ENCODE results near the gene SPATA16. TPM values are rescaled to one million over a fixed set of nuclear protein-coding genes. Genes with fewer than 3 reads are reported as not detected.
"Not testable (repeated sequence)": the region's sequence is repeated elsewhere in the genome, so short reads cannot be mapped to it uniquely, and the experiment has no call there.

The SPATA16 gene
- polyA plus RNA-seq, 1 donor, result not detected

DNA sequence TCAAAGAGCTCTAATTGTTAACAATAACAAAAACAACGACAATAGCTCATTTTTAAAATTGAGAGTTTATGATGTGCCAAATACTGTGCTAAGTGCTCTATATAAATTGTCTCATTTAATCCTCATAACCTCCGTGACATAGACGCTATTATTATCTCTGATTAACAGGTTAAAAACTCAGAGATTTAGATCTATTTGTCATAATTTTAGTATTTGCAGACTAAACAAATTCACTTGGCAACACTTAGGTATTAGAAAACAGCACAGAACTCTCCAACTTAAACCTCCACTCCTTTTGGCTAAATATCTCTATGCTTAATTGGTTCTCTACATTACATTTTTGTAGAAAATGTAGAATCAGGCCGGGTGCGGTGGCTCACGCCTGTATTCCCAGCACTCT is 136.4 kb downstream of the SPATA16 start:
- DNase-seq, result no peak

DNA sequence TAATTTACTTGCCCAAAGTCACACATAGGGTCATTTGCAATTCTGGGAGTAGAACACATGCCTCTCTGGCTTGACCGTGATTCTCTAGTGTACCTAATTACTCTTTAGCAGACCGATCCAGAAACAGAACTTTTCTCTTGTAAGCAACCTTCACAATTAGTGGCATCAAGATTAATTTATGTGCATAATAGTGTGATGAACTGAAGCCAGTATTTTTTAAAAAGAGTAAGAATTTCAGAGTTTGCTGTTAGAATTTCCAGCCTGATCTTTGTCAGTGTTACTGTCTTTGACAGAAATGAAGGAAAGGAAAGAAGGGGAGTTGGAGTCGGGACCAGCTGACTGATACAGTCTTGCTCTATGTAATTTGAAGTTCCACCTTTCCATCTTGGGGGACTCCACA is 137.1 kb downstream of the SPATA16 start:
- no peak for DNase-seq

DNA sequence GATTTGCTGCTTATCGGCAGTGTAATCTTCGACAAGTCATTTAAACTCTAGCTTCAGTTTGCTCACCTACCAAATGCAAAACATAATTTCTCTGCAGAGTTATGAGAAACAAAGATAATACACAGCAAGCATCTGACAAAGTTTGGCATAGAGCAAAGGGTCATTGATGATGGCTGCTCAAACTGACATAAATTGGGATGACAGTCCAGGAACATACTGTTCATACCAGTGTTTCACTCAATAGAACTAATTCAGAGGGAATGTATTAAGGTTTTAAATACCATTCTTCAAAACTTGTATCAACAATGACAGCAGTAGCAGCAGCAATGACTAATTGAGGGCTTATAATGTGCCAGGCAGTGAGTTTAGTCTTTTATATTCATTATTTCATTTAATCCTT is 137.6 kb downstream of the SPATA16 start:
- DNase-seq, result no peak

DNA sequence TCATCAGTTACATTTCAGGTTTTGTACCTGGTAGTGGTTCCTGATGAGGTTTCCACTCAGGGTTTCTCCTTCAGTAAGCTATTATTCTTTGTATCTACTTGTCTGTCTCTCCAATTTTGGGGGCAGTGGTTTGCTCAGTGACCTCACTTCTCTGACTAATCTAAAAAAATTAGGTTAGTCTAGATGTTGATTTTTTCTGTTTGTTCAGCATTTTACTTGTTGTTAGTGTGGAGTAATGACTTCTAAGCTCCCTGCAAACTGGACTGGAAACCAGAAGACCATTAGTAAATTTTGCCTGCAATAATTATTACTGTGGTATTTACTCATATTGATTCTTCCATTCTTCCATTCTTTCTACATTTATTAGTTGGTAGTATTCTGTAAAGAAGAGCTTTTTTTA is 139.4 kb downstream of the SPATA16 start:
- no peak for DNase-seq

DNA sequence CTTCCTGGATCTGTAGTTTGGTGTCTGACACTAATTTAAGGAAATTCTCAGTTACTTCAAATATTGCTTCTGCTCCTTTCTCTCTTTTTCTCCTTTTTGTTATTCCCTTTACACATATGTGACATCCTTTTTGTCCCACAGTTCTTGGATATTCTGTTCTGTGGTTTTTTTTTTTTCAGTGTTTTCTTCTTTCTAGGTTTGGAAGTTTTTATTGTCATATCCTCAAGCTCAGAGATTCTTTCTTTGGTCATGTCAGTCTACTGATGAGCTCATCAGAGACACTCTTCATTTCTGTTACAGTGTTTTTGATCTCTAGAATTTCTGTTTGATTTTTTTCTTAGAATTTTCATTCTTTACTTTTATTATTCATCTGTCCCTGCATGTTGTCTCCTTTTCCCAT is 140.5 kb downstream of the SPATA16 start:
- no peak for DNase-seq

DNA sequence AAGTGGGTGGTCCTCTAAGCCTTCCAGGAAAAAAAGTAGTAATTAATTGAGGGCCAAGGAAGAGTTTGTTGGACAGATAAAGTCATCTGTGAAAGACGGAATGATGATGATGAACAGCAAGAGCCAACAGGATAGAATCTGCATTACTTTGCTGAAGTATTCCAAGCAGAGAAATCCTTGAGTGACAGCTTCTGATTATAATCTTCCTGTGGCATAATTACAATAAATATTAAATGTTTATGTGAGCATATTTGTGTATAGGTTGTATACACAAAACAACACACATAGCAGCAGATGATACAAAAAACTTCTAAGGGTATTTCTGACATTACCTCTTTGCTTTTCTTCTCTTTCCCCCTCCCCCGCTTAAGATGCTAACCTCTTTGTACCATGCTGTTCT is 147.6 kb downstream of the SPATA16 start:
- no peak for DNase-seq

DNA sequence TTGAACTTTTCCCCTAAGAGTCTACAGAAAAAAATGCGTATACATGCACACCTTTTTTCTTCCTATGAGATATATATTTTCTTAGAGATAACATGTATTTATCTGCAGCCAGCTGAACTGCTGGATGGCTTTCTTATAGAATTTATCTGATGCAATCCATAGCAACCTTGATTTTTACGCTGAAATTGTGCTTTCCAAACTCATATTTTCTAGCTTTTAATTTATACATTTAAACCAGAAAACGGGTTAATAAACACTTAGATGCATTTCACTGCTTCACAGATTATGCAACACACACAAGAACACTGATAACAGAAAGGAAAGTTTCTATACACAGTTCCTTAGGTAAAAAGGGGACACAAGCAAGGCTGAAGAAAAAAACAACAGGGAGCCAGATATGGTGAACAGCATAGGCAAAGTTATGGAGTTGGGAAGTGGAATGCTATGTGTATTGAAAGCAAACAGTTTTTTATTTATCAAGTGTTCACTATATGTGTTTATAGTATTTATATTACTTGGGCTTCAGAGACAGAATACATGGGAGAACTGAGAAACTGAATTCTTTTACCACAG is 149.5 kb downstream of the SPATA16 start:
- DNase-seq, result no peak

DNA sequence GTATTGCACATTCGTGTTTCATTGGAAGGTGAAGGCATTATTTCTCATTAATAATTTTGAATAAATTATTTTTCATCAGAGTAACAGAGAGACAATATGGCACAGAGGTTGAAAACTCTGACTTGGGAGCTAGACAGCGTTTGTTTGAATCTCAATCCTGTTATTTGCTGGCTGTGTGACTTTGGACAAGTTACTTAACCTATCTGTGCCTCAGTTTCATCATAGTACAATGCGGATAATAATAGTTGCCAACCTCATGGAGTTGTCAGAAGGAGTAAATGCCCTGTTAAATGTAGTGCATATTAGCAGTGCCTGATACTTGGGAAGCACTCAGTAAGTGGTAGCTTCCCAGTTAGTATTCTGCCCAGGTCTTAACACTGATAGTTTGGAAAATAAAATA is 151.7 kb downstream of the SPATA16 start:
- no peak for DNase-seq

DNA sequence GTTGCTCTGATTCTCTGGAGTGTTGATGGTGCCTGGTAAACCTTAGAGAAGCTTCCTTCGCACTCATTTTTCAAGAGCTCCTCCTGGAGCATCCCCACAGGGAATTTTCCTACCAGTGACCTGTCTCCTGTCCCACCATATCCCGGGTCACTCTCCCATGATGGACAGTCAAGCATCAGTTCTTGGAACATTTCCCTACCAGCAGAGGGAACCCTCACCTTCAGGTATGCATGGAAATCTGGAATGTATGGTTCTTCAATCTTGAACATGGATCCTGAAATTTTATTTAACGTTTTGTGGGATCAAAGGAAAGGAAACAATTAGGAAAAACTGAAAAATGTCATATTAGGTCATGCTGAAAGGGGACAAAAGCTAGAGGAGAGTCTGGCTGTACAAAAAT is 153.8 kb downstream of the SPATA16 start:
- no peak for DNase-seq

DNA sequence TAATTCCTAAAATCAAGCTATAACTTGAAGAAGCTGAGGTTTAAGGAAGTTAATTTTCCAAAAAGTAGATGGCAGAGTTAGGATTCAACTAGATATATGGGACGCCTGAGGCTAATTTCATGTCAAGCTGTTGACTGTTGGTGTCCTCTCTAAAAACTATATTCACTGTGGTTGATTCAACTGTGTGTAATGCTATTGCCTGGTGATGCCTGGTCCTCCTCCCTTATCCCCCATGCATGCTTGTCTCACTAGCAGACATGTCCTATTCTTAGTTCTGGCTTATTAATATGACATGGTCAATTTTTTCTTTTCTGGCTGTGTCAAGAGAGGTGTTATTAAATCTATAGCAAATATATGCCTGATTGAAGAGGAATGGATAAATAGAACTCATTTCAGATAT is 156.1 kb downstream of the SPATA16 start:
- no peak for DNase-seq

DNA sequence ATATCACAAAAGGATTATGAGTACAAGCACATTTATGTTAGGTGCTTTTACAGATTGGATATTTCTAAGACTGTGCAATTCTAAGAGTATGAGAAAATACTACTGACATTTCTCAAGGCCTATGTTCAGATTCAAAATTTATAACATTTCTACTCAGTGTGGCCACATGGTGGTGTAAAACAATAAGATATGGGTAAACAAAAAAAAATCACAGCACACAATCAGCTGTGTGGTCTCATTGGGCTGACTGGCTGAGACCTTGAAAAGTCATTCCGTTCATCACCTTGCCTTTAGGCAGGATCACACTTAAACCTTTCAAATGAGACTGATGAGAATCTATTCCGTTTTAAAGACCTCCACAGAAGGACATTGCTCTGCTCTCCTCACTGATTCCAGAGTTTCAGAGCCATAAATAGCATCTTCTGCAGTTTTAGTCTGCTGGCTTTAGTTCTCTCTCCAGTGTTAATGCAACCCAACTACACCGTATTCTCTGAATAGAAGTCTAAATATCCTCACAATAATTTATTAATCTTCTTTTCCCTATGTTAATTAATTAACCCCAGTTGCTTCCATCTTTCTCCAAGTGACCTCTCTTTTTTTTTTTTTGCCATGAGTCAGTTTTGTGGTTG is 158.2 kb downstream of the SPATA16 start:
- peak; percentile 11 for DNase-seq

DNA sequence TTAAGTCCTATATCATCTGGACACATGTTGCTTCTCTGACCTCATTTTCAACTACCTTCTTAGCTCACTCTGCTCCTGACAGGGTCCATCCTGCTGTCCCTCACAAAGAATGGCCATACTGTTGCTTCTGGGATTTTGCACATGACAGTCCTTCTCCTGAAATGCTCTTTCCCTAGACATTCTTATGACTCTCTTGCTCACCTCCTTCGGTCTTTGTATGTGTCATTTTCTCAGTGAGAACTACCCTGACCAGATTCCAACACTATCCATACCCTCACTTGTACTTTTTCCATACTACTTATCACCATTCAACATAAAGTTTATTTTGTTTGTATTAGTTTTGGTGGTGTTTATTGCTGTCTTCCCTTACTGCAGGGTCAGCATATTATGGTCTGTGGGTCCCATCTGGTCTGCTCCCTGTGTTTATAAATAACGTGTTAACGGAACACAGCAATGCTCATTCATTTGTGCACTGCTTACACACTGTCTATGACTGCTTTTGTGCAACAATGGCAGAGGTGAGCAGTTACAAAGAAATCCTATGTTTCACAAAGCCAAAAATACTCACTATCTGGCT is 159.5 kb downstream of the SPATA16 start:
- no peak for DNase-seq

DNA sequence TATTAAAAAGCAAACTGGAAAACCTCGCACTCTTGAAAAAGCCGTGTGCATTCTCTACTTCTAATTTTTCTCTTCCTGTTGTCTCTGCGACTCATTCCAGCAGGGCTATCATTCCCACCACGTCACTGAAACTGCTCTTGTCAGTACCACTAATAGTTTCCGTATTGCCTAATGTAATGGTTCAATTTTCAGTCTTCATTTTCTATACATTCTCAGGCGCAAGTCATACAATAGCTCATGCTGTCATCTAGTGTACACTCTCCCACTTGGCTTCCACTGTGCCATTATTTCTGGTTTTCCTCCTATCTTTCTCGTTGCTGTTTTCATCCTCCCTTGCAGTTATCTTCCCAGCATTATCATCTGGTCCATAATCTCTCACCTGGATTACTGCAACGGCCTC is 160.2 kb downstream of the SPATA16 start:
- DNase-seq, result no peak

DNA sequence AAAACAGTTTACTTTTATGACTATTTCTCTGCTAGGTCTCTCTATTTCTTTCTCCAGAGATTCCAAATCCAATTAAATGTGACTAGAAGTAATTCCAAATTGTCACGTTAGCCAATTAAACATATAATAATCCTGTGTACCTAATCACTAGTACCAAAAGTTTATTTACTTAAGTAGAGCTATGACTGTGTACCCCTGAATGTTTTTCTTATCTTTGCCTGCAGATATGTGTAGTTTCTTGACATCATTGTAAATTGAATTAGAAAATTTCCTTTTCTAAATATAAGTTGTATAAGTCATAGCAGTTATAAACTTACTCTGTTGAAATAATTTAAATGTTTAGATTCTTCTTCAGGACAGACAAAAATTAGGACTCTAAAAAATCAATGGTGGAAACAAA is 163.3 kb downstream of the SPATA16 start:
- DNase-seq, result no peak

DNA sequence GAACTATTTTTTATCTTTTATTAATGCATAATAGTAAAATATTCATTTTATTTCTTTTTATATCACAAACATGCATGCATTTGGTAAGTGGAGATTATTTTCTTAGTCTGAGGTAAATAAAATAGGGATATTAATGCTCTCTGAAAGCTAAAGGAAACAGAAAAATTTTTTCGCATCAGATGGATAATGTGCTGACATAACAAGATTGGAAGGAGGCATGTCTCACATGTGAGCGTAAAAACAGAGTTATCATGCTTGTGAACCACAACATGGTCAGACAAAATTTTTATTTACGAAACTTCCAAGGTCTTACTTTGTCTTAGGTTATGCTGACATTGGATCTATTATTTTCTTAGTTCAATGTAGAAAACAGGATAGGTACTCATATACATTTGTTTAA is 166.1 kb downstream of the SPATA16 start:
- DNase-seq, result no peak

DNA sequence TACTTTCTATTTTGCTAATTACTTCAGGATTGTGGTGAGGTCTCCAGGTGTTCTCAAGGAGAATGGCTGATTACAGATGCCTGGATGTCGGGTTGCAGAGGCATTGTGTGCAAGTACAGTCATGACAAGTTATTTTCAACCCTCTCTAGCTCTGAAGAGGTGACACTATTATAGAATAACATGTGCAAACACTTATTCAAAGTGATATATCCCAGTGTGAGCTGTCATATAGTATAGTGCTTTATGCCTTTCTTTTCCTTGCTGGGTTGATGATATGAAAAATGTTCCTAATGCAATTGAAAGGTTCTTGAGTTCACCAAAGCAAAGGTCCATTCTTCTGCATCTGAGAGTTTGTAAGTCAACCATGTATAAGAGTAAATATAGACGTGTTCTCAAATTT is 167.2 kb downstream of the SPATA16 start:
- no peak for DNase-seq

DNA sequence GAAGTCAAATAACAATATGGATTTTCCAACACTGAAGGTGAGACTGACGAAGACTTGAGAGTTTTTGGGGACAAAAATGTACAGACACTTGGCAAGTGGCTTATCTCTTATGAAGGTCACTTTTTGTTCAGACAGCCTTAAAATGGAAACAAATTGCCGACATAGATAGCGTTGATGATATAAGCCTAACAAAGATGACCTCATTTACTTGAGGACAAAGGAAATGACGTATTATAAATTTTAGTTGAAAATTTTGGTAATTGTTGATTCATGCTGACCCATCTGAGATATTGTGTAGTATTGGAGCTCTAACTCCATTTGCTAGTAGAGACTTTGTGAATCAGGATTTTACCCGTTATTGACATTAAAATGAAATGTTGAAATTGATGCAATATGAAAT is 168.3 kb downstream of the SPATA16 start:
- DNase-seq, result no peak

DNA sequence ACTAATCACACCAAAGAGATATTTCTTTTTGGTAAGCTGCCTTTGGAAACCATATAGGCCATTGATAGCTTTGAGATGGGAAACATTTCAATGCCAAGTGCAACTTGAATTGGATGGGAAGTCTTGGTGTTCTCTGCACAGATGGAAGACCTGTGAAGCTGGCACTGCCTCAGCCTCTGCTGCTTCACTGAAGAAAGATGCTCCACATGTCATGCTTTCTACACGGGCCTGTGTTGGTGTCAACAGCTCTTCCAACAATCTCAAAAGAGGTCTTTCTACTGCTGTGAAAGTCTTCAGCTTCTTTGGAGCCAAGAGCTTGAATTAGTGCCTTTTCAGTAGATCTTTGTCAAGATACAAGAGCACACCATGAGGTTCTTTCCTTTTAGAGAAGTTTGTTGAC is 169.0 kb downstream of the SPATA16 start:
- no peak for DNase-seq

DNA sequence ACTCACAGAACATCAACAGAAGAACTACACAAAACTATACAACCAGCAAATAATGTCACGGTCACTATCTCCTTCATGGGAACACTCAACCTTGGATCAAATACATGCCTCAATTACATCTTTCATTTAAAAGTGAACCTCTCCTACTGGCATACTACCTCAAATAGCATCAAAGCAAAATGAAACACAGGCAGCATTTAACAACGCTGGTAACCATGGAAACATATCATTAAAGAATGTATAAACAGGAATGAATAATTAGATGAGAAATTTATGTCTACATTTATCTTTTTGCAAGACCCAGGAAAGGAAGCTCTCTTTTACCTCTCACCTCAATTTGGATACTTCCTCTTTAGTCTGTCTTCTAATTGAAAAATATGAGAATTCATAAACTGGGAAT is 172.4 kb downstream of the SPATA16 start:
- no peak for DNase-seq

DNA sequence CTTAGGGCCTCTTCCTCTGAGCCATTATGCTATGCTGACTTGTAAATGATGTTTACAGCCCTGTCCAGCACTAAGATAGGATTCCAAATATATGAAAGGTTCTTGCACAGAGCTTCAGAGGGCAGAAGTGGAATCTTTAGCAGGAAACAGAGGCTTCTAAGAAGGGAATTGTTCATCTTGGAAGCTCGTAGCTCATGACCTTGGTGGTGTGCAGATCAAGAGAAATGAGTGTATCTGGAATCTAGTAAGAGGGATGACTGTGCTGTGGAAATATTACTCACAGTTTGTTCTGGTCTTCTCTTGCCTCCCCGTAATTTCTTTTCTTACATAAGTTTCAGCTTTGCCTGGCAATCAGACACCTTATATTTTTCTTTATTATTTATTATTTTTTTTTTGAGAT is 175.8 kb downstream of the SPATA16 start:
- DNase-seq, result no peak

DNA sequence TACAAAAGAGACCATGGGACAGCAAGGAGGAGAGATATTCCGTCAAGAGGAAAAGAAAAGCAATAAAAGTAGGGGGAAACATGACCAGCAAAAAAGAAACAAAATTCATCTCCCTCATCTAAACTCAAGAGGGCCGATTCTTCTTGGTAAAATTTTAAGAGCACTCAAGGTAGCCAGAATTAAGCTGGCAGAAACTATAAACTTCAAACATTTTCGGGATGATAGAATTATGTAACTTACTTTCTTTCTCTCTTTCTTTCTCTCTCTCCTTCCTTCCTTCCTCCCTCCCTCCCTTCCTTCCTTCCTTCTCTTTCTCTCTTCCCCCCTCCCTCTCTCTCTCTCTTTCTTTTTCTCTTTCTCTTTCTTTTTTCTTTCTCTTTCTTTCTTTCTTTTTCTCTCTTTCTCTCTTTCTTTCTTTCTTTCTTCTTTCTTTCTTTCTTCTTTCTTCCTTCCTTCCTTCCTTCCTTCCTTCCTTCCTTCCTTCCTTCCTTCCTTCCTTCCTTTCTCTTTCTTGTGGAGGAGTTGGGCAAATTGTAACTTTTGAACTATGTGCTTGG is 180.3 kb downstream of the SPATA16 start:
- not testable (repeated sequence) for DNase-seq

DNA sequence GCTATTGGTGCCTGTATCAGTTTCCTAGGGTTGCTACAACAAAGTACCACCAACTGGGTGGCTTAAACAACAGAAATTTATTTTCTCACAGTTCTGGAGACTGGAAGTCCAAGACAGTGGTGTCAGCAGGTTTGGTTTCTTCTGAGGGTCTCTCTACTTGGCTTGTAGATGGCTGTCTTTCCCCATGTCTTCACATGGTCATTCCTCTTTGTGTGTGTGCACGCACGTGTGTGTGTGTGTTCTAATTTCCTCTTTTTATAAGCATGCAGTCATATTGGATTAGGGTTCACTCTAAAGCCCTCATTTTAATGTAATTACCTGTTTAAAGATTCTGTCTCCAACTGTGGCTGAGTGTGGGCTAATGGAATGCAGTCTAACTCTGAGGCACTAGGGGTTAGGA is 182.5 kb downstream of the SPATA16 start:
- no peak for DNase-seq

DNA sequence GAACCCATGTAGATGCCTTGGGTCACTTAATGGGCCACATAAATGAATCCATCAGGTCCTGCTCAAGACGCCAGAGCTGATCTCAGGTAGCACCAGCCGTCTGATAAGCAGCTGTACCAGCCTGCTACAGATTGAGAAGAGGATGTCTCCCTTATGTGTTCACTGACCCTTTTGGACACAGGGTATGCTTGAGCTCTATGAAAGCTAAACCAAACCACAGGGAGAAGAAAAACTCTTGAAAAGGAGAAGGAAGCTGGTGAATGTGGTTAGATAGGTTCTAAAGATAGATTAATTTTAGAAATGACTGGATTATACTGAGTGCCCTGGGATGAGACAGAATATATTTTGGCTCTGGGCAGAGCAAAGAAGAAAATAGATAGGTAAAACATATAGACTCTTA is 187.5 kb downstream of the SPATA16 start:
- no peak for DNase-seq

DNA sequence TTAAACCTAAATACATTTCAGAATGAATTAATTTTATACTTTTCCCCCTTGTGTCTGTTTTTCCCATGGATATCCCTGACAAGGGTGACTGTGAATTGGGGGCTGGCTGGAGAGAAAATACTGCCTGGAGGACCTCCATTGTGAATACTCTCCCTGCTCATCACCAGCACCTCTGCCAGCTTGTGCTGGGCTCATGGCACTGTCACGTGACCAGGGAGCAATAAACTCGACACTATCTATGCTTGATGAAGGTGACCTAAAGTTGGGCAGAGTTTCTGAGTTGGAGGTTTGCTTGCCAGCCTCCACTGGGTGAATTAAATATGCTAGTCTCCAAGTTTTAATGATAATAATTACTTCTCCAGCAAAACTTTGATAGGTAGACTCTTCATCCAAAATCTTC is 189.5 kb downstream of the SPATA16 start:
- DNase-seq, result no peak
